ENCODE results near the gene POC1B.

Gene POC1B

GRCh38 chr12:89525824-89526770, at the start of gene POC1B:
TSS of gene POC1B (minus strand) at chr12:89526047. CDS start at chr12:89525895, 152 bp downstream.
- peak; percentile 80 for DNase-seq (ENCODE audit: low read depth)
- no peak for TF ChIP-seq CTCF (conservative IDR thresholded peaks at IDR 0.05; ENCODE audit: low read depth, low read length)
- H3K4me3 ChIP-seq (ENCODE audit: low read depth, low read length) = peak within 1 kb of the TSS; percentile 92

GRCh38 chr12:89575374-89575773, 49.5 kb upstream of the POC1B start:
- no peak for DNase-seq (ENCODE audit: low read depth)

GRCh38 chr12:89574736-89575208, 48.9 kb upstream of the POC1B start:
- TF ChIP-seq CTCF (conservative IDR thresholded peaks at IDR 0.05; ENCODE audit: low read depth, low read length) = no peak
- DNase-seq (ENCODE audit: low read depth) = peak; percentile 97
- H3K4me3 ChIP-seq (ENCODE audit: low read depth, low read length) = no peak overlapping the region

More at GRCh38 chr12:89575374-89575773, 49.5 kb upstream of the POC1B start:
- no peak overlapping the region for H3K4me3 ChIP-seq (ENCODE audit: low read depth, low read length)
- no peak for TF ChIP-seq CTCF (conservative IDR thresholded peaks at IDR 0.05; ENCODE audit: low read depth, low read length)

GRCh38 chr12:89573051-89573810, 47.4 kb upstream of the POC1B start:
- H3K4me3 ChIP-seq (ENCODE audit: low read depth, low read length) = no peak overlapping the region
- DNase-seq (ENCODE audit: low read depth) = no peak
- TF ChIP-seq CTCF (conservative IDR thresholded peaks at IDR 0.05; ENCODE audit: low read depth, low read length) = no peak

- peak; percentile 36 for DNase-seq (ENCODE audit: low read depth)
- no peak overlapping the region for H3K4me3 ChIP-seq (ENCODE audit: low read depth, low read length)
- TF ChIP-seq CTCF (conservative IDR thresholded peaks at IDR 0.05; ENCODE audit: low read depth, low read length) = no peak
Measured at GRCh38 chr12:89571491-89572195, 45.8 kb upstream of the POC1B start.

GRCh38 chr12:89568484-89568883, 42.6 kb upstream of the POC1B start:
- H3K4me3 ChIP-seq (ENCODE audit: low read depth, low read length) = no peak overlapping the region
- TF ChIP-seq CTCF (conservative IDR thresholded peaks at IDR 0.05; ENCODE audit: low read depth, low read length) = no peak
- DNase-seq (ENCODE audit: low read depth) = no peak

Data from choroid plexus epithelial cell (primary cell).